ENCODE measurements around the gene NFIB.

- TF ChIP-seq, protein P1, sequence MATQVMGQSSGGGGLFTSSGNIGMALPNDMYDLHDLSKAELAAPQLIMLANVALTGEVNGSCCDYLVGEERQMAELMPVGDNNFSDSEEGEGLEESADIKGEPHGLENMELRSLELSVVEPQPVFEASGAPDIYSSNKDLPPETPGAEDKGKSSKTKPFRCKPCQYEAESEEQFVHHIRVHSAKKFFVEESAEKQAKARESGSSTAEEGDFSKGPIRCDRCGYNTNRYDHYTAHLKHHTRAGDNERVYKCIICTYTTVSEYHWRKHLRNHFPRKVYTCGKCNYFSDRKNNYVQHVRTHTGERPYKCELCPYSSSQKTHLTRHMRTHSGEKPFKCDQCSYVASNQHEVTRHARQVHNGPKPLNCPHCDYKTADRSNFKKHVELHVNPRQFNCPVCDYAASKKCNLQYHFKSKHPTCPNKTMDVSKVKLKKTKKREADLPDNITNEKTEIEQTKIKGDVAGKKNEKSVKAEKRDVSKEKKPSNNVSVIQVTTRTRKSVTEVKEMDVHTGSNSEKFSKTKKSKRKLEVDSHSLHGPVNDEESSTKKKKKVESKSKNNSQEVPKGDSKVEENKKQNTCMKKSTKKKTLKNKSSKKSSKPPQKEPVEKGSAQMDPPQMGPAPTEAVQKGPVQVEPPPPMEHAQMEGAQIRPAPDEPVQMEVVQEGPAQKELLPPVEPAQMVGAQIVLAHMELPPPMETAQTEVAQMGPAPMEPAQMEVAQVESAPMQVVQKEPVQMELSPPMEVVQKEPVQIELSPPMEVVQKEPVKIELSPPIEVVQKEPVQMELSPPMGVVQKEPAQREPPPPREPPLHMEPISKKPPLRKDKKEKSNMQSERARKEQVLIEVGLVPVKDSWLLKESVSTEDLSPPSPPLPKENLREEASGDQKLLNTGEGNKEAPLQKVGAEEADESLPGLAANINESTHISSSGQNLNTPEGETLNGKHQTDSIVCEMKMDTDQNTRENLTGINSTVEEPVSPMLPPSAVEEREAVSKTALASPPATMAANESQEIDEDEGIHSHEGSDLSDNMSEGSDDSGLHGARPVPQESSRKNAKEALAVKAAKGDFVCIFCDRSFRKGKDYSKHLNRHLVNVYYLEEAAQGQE (IDR thresholded peaks at IDR 0.05; ENCODE audit: low read depth, low read length): no peak
- TF ChIP-seq, protein P2, sequence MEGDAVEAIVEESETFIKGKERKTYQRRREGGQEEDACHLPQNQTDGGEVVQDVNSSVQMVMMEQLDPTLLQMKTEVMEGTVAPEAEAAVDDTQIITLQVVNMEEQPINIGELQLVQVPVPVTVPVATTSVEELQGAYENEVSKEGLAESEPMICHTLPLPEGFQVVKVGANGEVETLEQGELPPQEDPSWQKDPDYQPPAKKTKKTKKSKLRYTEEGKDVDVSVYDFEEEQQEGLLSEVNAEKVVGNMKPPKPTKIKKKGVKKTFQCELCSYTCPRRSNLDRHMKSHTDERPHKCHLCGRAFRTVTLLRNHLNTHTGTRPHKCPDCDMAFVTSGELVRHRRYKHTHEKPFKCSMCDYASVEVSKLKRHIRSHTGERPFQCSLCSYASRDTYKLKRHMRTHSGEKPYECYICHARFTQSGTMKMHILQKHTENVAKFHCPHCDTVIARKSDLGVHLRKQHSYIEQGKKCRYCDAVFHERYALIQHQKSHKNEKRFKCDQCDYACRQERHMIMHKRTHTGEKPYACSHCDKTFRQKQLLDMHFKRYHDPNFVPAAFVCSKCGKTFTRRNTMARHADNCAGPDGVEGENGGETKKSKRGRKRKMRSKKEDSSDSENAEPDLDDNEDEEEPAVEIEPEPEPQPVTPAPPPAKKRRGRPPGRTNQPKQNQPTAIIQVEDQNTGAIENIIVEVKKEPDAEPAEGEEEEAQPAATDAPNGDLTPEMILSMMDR (IDR thresholded peaks at IDR 0.05): no peak
- TF ChIP-seq GABPA (IDR thresholded peaks at IDR 0.05; ENCODE audit: low read depth) (no peak), YY1 (IDR thresholded peaks at IDR 0.05; ENCODE audit: low read depth) (no peak), RAD21 (IDR thresholded peaks at IDR 0.05; ENCODE audit: low read length) (no peak), SIN3A (IDR thresholded peaks at IDR 0.05; ENCODE audit: borderline replicate concordance, low read depth, low read length) (no peak), FOXJ3 (CRISPR knock-in tag; IDR thresholded peaks at IDR 0.05) (no peak), SMC3 (IDR thresholded peaks at IDR 0.05; ENCODE audit: low read depth, low read length) (no peak), EZH2phosphoT487 (IDR thresholded peaks at IDR 0.05; ENCODE audit: borderline replicate concordance, low read depth) (no peak), FOXM1 (IDR thresholded peaks at IDR 0.05; ENCODE audit: low read depth) (no peak), EP300 (IDR thresholded peaks at IDR 0.05; ENCODE audit: borderline replicate concordance in 1 of 2, low read depth in 1 of 2, low read length in 1 of 2) (no peak), CHD2 (IDR thresholded peaks at IDR 0.05; ENCODE audit: low read length, partially characterized antibody) (no peak), RCOR1 (IDR thresholded peaks at IDR 0.05; ENCODE audit: low read length) (no peak), JUND (IDR thresholded peaks at IDR 0.05) (no peak)
These were observed 226.4 kb downstream of the NFIB start for GRCh38 chr9:14087576-14087975.

Data from SK-N-SH (cell line).